HepG2 (cell line): ENCODE results near the gene SMPD2. TPM values are rescaled to one million over a fixed set of nuclear protein-coding genes. Genes with fewer than 3 reads are reported as not detected.

Source experiments
- ATM ChIP-seq: fragments of 450-650 bp; IDR thresholded peaks from 2 replicates; pipeline ENCODE4 v1.7.1; 2017; ENCODE audit warnings: mild to moderate bottlenecking, borderline replicate concordance
- FOXA3 ChIP-seq: IDR thresholded peaks from 2 replicates; pipeline ENCODE4 v1.6.1; 2016; ENCODE audit warnings: missing genetic modification reagents, missing compliant biosample characterization
- FOXC1 ChIP-seq: sonication (generic); formaldehyde crosslinking; IDR thresholded peaks from 2 replicates; pipeline ENCODE4 v1.8.0; 2022; ENCODE audit warnings: mild to moderate bottlenecking, missing genetic modification reagents, borderline replicate concordance
- IRF2 ChIP-seq: IDR thresholded peaks from 2 replicates; pipeline ENCODE4 v1.6.1; 2018; ENCODE audit warnings: missing genetic modification reagents, missing compliant biosample characterization
- RARG ChIP-seq: sonication (generic); formaldehyde crosslinking; IDR thresholded peaks from 2 replicates; pipeline ENCODE4 v1.4.0; 2020; ENCODE audit warnings: low read depth, mild to moderate bottlenecking, missing genetic modification reagents
- ZFP37 ChIP-seq: sonication (generic); formaldehyde crosslinking; IDR thresholded peaks from 2 replicates; pipeline ENCODE4 v1.4.0; 2020; ENCODE audit warnings: missing genetic modification reagents, borderline replicate concordance
- ZFP41 ChIP-seq: sonication (generic); formaldehyde crosslinking; IDR thresholded peaks from 2 replicates; pipeline ENCODE4 v1.4.0; 2020; ENCODE audit warnings: mild to moderate bottlenecking, missing genetic modification reagents, borderline replicate concordance
- ZNF138 ChIP-seq: sonication (generic); formaldehyde crosslinking; IDR thresholded peaks from 2 replicates; pipeline ENCODE4 v1.5.0; 2020; ENCODE audit warnings: mild to moderate bottlenecking, low read depth, missing genetic modification reagents
- ZNF160 ChIP-seq: sonication (generic); formaldehyde crosslinking; IDR thresholded peaks from 2 replicates; pipeline ENCODE4 v1.8.0; 2022; ENCODE audit warnings: mild to moderate bottlenecking, inconsistent platforms, missing genetic modification reagents
- ZNF251 ChIP-seq: sonication (generic); formaldehyde crosslinking; IDR thresholded peaks from 2 replicates; pipeline ENCODE4 v1.9.0; 2021; ENCODE audit warnings: mild to moderate bottlenecking, missing genetic modification reagents
- ZNF335 ChIP-seq: sonication (generic); formaldehyde crosslinking; IDR thresholded peaks from 2 replicates; pipeline ENCODE4 v1.4.0; 2020; ENCODE audit warnings: missing genetic modification reagents
- ZNF432 ChIP-seq: sonication (generic); formaldehyde crosslinking; IDR thresholded peaks from 2 replicates; pipeline ENCODE4 v1.5.0; 2020; ENCODE audit warnings: missing genetic modification reagents, mild to moderate bottlenecking, borderline replicate concordance
- ZNF567 ChIP-seq: sonication (generic); formaldehyde crosslinking; IDR thresholded peaks from 2 replicates; pipeline ENCODE4 v1.8.1; 2023; ENCODE audit warnings: mild to moderate bottlenecking, missing genetic modification reagents, borderline replicate concordance
- polyA plus RNA-seq, 8 experiments: library from polyadenylated mRNA; depleted of rRNA in 3 of 8; stranded (reverse) in 7 of 8; unstranded in 1 of 8; fragments of >200 nt; fragmentation: Illumina TruSeq in 4 of 8; extraction: Trizol in 4 of 8; gene quantifications; 2 replicates each; pipeline versions ENCODE4 v1.2.1 to v1.2.3, GENCODE V29; 2011 to 2016; ENCODE audit warnings: low read depth in 4 of 8, missing spikeins in 1 of 8, mixed read lengths in 1 of 8; ENCODE audit not compliant: insufficient read depth in 1 of 8
- total RNA-seq, 5 experiments: library from RNA; depleted of rRNA; stranded (reverse); fragments of >200 nt; fragmentation: Illumina TruSeq; extraction: Trizol; gene quantifications; 2 replicates each; pipeline ENCODE4 v1.2.3, GENCODE V29; 2016; ENCODE audit warnings: low read depth in 1 of 5
- TF ChIP-seq, protein P1 (sequence below): sonication (generic); formaldehyde crosslinking; IDR thresholded peaks from 2 replicates; pipeline ENCODE4 v1.5.1; 2020; ENCODE audit warnings: mild to moderate bottlenecking, missing genetic modification reagents, borderline replicate concordance
- TF ChIP-seq, protein P2 (sequence below): sonication (generic); formaldehyde crosslinking; IDR thresholded peaks from 2 replicates; pipeline ENCODE4 v1.5.0; 2020; ENCODE audit warnings: mild to moderate bottlenecking, missing genetic modification reagents
- TF ChIP-seq, protein P3 (sequence below): sonication (generic); formaldehyde crosslinking; IDR thresholded peaks from 2 replicates; pipeline ENCODE4 v1.5.1; 2020; ENCODE audit warnings: mild to moderate bottlenecking, missing genetic modification reagents, moderate library complexity
- TF ChIP-seq, protein P4 (sequence below): IDR thresholded peaks from 2 replicates; pipeline ENCODE4 v1.6.1; 2016; ENCODE audit warnings: low read depth
- TF ChIP-seq, protein P5 (sequence below), 2 experiments: sonication (generic) in 1 of 2; formaldehyde crosslinking in 1 of 2; IDR thresholded peaks; 2 replicates each; pipeline versions ENCODE4 v1.4.0 to v1.6.1; 2018 to 2020; ENCODE audit warnings: missing genetic modification reagents in 2 of 2, borderline replicate concordance in 1 of 2, low read depth in 1 of 2, mild to moderate bottlenecking in 1 of 2, missing biosample characterization in 1 of 2

The SMPD2 gene
- total and polyA plus RNA-seq, 2 of the 13 experiments (the other 11 are each of a cell fraction or from before 2014, with no cell fraction given) = 5.9 to 10.6 TPM

DNA sequence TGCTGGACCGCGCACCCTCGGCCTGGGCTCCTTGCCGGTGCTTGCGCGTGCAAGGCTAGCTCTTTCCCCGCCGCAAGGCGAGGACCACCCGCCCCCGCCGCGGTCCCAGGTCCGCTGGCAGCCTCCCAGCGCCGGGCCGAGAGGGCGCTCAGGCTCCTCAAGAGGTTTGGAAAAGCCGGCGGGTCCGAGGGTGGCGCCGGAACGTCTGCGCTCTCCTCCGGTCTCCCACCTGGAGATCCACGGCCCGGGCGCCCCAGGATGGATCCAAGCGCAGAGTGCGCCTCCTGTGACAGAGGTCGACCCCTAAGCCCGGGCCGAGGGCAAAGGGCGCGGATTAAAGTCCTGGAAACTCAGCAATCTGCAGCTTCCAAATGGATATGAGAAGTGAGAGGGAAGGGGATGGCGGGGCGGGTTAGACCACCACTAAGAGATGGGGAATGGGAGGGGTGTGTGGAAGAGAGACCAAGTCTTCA lies 15.6 kb downstream of the SMPD2 start (continued):
- no peak for TF ChIP-seq ZNF567 (CRISPR knock-in tag)
- TF ChIP-seq, protein P1, sequence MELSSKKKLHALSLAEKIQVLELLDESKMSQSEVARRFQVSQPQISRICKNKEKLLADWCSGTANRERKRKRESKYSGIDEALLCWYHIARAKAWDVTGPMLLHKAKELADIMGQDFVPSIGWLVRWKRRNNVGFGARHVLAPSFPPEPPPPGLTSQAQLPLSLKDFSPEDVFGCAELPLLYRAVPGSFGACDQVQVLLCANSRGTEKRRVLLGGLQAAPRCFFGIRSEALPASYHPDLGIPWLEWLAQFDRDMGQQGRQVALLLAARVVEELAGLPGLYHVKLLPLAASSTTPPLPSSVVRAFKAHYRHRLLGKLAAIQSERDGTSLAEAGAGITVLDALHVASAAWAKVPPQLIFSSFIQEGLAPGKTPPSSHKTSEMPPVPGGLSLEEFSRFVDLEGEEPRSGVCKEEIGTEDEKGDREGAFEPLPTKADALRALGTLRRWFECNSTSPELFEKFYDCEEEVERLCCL (CRISPR knock-in tag) = no peak
- TF ChIP-seq, protein P2, sequence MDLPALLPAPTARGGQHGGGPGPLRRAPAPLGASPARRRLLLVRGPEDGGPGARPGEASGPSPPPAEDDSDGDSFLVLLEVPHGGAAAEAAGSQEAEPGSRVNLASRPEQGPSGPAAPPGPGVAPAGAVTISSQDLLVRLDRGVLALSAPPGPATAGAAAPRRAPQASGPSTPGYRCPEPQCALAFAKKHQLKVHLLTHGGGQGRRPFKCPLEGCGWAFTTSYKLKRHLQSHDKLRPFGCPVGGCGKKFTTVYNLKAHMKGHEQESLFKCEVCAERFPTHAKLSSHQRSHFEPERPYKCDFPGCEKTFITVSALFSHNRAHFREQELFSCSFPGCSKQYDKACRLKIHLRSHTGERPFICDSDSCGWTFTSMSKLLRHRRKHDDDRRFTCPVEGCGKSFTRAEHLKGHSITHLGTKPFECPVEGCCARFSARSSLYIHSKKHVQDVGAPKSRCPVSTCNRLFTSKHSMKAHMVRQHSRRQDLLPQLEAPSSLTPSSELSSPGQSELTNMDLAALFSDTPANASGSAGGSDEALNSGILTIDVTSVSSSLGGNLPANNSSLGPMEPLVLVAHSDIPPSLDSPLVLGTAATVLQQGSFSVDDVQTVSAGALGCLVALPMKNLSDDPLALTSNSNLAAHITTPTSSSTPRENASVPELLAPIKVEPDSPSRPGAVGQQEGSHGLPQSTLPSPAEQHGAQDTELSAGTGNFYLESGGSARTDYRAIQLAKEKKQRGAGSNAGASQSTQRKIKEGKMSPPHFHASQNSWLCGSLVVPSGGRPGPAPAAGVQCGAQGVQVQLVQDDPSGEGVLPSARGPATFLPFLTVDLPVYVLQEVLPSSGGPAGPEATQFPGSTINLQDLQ (CRISPR knock-in tag) = no peak
- TF ChIP-seq ZFP41 = no peak
- TF ChIP-seq ATM = no peak
- no peak for TF ChIP-seq FOXA3 (CRISPR knock-in tag)
- TF ChIP-seq, protein P3, sequence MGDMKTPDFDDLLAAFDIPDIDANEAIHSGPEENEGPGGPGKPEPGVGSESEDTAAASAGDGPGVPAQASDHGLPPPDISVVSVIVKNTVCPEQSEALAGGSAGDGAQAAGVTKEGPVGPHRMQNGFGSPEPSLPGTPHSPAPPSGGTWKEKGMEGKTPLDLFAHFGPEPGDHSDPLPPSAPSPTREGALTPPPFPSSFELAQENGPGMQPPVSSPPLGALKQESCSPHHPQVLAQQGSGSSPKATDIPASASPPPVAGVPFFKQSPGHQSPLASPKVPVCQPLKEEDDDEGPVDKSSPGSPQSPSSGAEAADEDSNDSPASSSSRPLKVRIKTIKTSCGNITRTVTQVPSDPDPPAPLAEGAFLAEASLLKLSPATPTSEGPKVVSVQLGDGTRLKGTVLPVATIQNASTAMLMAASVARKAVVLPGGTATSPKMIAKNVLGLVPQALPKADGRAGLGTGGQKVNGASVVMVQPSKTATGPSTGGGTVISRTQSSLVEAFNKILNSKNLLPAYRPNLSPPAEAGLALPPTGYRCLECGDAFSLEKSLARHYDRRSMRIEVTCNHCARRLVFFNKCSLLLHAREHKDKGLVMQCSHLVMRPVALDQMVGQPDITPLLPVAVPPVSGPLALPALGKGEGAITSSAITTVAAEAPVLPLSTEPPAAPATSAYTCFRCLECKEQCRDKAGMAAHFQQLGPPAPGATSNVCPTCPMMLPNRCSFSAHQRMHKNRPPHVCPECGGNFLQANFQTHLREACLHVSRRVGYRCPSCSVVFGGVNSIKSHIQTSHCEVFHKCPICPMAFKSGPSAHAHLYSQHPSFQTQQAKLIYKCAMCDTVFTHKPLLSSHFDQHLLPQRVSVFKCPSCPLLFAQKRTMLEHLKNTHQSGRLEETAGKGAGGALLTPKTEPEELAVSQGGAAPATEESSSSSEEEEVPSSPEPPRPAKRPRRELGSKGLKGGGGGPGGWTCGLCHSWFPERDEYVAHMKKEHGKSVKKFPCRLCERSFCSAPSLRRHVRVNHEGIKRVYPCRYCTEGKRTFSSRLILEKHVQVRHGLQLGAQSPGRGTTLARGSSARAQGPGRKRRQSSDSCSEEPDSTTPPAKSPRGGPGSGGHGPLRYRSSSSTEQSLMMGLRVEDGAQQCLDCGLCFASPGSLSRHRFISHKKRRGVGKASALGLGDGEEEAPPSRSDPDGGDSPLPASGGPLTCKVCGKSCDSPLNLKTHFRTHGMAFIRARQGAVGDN (CRISPR knock-in tag) = peak; percentile 75
- TF ChIP-seq ZNF335 (CRISPR knock-in tag) = no peak
- no peak for TF ChIP-seq FOXC1 (CRISPR knock-in tag)
- no peak for TF ChIP-seq RARG
- TF ChIP-seq, protein P4, sequence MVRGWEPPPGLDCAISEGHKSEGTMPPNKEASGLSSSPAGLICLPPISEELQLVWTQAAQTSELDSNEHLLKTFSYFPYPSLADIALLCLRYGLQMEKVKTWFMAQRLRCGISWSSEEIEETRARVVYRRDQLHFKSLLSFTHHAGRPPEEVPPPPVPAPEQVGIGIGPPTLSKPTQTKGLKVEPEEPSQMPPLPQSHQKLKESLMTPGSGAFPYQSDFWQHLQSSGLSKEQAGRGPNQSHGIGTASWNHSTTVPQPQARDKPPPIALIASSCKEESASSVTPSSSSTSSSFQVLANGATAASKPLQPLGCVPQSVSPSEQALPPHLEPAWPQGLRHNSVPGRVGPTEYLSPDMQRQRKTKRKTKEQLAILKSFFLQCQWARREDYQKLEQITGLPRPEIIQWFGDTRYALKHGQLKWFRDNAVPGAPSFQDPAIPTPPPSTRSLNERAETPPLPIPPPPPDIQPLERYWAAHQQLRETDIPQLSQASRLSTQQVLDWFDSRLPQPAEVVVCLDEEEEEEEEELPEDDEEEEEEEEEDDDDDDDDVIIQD = no peak
- TF ChIP-seq ZNF251 (CRISPR knock-in tag) = no peak
- TF ChIP-seq ZNF160 (CRISPR knock-in tag) = no peak
- no peak for TF ChIP-seq ZNF138 (CRISPR knock-in tag)
- TF ChIP-seq IRF2 (CRISPR knock-in tag) = no peak
- TF ChIP-seq ZNF432 (CRISPR knock-in tag) = no peak
- TF ChIP-seq, protein P5, sequence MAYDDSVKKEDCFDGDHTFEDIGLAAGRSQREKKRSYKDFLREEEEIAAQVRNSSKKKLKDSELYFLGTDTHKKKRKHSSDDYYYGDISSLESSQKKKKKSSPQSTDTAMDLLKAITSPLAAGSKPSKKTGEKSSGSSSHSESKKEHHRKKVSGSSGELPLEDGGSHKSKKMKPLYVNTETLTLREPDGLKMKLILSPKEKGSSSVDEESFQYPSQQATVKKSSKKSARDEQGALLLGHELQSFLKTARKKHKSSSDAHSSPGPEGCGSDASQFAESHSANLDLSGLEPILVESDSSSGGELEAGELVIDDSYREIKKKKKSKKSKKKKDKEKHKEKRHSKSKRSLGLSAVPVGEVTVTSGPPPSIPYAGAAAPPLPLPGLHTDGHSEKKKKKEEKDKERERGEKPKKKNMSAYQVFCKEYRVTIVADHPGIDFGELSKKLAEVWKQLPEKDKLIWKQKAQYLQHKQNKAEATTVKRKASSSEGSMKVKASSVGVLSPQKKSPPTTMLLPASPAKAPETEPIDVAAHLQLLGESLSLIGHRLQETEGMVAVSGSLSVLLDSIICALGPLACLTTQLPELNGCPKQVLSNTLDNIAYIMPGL (CRISPR knock-in tag; IDR thresholded peaks at IDR 0.05; ENCODE audit: borderline replicate concordance in 1 of 2, low read depth in 1 of 2) = no peak; a peak in 2 of 4 replicates
- no peak for TF ChIP-seq ZFP37 (CRISPR knock-in tag)
